CD14-positive monocyte (primary cell): ENCODE measurements around the gene SQSTM1. TPM values are rescaled to one million over a fixed set of nuclear protein-coding genes. Genes with fewer than 3 reads are reported as not detected.

Source experiments
- DNase-seq, 3 donors: peaks; one replicate each; pipeline ENCODE4 v3.0.0-alpha.2; 2011 to 2022
- H2AFZ ChIP-seq: 2 replicates; pipeline ENCODE4 v1.6.0; 2012; ENCODE audit warnings: mild to moderate bottlenecking, low read depth, low read length, inconsistent platforms; ENCODE audit not compliant: insufficient read depth, poor library complexity, severe bottlenecking
- H3K27ac ChIP-seq, 2 donors: 1 replicate in 1 of 2; 2 replicates in 1 of 2; pipeline ENCODE4 v1.5.1; 2012 to 2013; ENCODE audit warnings: low read length in 2 of 2, control low read depth in 1 of 2, inconsistent platforms in 1 of 2, low read depth in 1 of 2, mild to moderate bottlenecking in 1 of 2
- H3K27me3 ChIP-seq, 2 donors: one replicate each; pipeline versions ENCODE4 v1.6.0 to v1.6.1; 2011 to 2013; ENCODE audit warnings: low read length in 2 of 2; ENCODE audit not compliant: control insufficient read depth in 2 of 2, insufficient read depth in 2 of 2
- H3K36me3 ChIP-seq, 2 donors: replicated peaks in 1 of 2; 1 replicate in 1 of 2; 2 replicates in 1 of 2; pipeline versions ENCODE4 v1.5.1 to v1.6.1; 2012 to 2013; ENCODE audit warnings: low read length in 2 of 2, control low read depth in 1 of 2, inconsistent platforms in 1 of 2, mild to moderate bottlenecking in 1 of 2; ENCODE audit not compliant: insufficient read depth in 2 of 2, control insufficient read depth in 1 of 2
- H3K4me1 ChIP-seq, 2 donors: 1 replicate in 1 of 2; 2 replicates in 1 of 2; pipeline versions ENCODE4 v1.5.1 to v1.6.1; 2012 to 2013; ENCODE audit warnings: low read length in 2 of 2, control low read depth in 1 of 2, inconsistent platforms in 1 of 2, mild to moderate bottlenecking in 1 of 2, moderate library complexity in 1 of 2; ENCODE audit not compliant: insufficient read depth in 2 of 2, control insufficient read depth in 1 of 2
- H3K4me2 ChIP-seq: replicated peaks from 2 replicates; pipeline ENCODE3; 2012; ENCODE audit warnings: low read length, moderate library complexity, mild to moderate bottlenecking; ENCODE audit not compliant: poor library complexity, severe bottlenecking; ENCODE audit errors: extremely low read depth
- H3K4me3 ChIP-seq, 3 experiments: fragments of 200-600 bp in 1 of 3; sonication (generic) in 1 of 3; replicated peaks in 1 of 3; 1 replicate in 2 of 3; 2 replicates in 1 of 3; pipeline ENCODE4 v1.5.1; 2011 to 2013; ENCODE audit warnings: low read length in 3 of 3, mild to moderate bottlenecking in 3 of 3, control low read depth in 2 of 3, low read depth in 2 of 3, inconsistent platforms in 1 of 3, moderate library complexity in 1 of 3
- H3K79me2 ChIP-seq: 2 replicates; pipeline ENCODE4 v1.6.0; 2012; ENCODE audit warnings: mild to moderate bottlenecking, control low read depth, inconsistent platforms, low read length, moderate library complexity; ENCODE audit not compliant: insufficient read depth
- H3K9ac ChIP-seq: 2 replicates; pipeline ENCODE4 v1.6.0; 2017; ENCODE audit warnings: low read length, mild to moderate bottlenecking; ENCODE audit not compliant: insufficient read depth, poor library complexity, severe bottlenecking
- H3K9me3 ChIP-seq, 2 donors: replicated peaks in 1 of 2; 1 replicate in 1 of 2; 2 replicates in 1 of 2; pipeline versions ENCODE4 v1.5.1 to v1.6.1; 2012 to 2013; ENCODE audit warnings: low read length in 2 of 2, control low read depth in 1 of 2; ENCODE audit not compliant: control insufficient read depth in 1 of 2, insufficient read depth in 1 of 2
- H4K20me1 ChIP-seq: 2 replicates; pipeline ENCODE4 v1.6.0; 2012; ENCODE audit warnings: mild to moderate bottlenecking, low read length, control low read depth, moderate library complexity; ENCODE audit not compliant: insufficient read depth
- H3K27ac Mint-ChIP-seq, 7 donors: one replicate each; pipeline ENCODE4 v1.8.0; 2020; ENCODE audit warnings: mild to moderate bottlenecking in 7 of 7, mixed read lengths in 7 of 7, moderate library complexity in 6 of 7, inconsistent platforms in 2 of 7
- H3K27me3 Mint-ChIP-seq, 3 donors: one replicate each; pipeline ENCODE4 v1.8.0; 2021 to 2022; ENCODE audit warnings: low read depth in 3 of 3, mild to moderate bottlenecking in 3 of 3, mixed read lengths in 3 of 3, moderate library complexity in 3 of 3, inconsistent platforms in 1 of 3
- H3K36me3 Mint-ChIP-seq, 2 donors: one replicate each; pipeline ENCODE4 v1.8.0; 2020; ENCODE audit warnings: mixed read lengths in 2 of 2, inconsistent platforms in 1 of 2, mild to moderate bottlenecking in 1 of 2
- H3K4me1 Mint-ChIP-seq: one replicate; pipeline ENCODE4 v1.8.0; 2020; ENCODE audit warnings: mild to moderate bottlenecking, mixed read lengths
- H3K4me3 Mint-ChIP-seq, 2 donors: one replicate each; pipeline ENCODE4 v1.8.0; 2020; ENCODE audit warnings: mild to moderate bottlenecking in 2 of 2, mixed read lengths in 2 of 2, moderate library complexity in 1 of 2
- H3K9me3 Mint-ChIP-seq, 7 donors: one replicate each; pipeline ENCODE4 v1.8.0; 2020 to 2022; ENCODE audit warnings: mixed read lengths in 7 of 7, mild to moderate bottlenecking in 6 of 7, moderate library complexity in 6 of 7, inconsistent platforms in 2 of 7
- CTCF ChIP-seq: fragments of 200-600 bp; IDR thresholded peaks from one replicate; pipeline ENCODE4 v1.8.0; 2022; ENCODE audit warnings: antibody characterized with exemption, mild to moderate bottlenecking
- WGBS: methylation state at CpG from one replicate; pipeline ENCODE4 v1.1.5; 2013; ENCODE audit warnings: missing lambda C conversion rate; ENCODE audit not compliant: insufficient coverage; 5-methylcytosine and 5-hydroxymethylcytosine counted together
- intact Hi-C, 2 donors: fragments of 100-400 bp; cut with micrococcal nuclease; formaldehyde crosslinking; loops; one replicate each; pipeline versions ENCODE4 v1.15.0 to v1.15.1; 2023
- polyA plus RNA-seq, 3 donors: library from polyadenylated mRNA; depleted of rRNA in 1 of 3; unstranded in 2 of 3; stranded (reverse) in 1 of 3; fragments of 300-500 nt in 2 of 3; fragments of >200 nt in 1 of 3; fragmentation: Illumina TruSeq in 2 of 3; gene quantifications; 1 replicate in 2 of 3; 2 replicates in 1 of 3; pipeline ENCODE4 v1.2.3, GENCODE V29; 2012 to 2021

SQSTM1 gene
- polyA plus RNA-seq, 3 donors, result 182 to 312 (median 275) TPM

- no peak for DNase-seq
- H3K4me1 ChIP-seq, result peaks cover 44 to 53% of the 10 kb centered on the region in 2 donors
- no peak overlapping the region for H3K4me3 Mint-ChIP-seq
- H3K36me3 Mint-ChIP-seq, result peaks cover 44 to 45% of the 10 kb centered on the region in 2 donors
- no peaks in the 10 kb centered on the region for H3K27me3 ChIP-seq
- intact Hi-C loops, result loop anchor here (5.0 kb wide), 2 partner anchors 37 to 107 kb away; partner anchors contain the start of gene TBC1D9B (in 1 of the 2)
- WGBS, result 97% methylated on average over 13 of the region's 21 CpGs
- peaks cover 37% of the 10 kb centered on the region for H3K4me1 Mint-ChIP-seq
- H3K27me3 Mint-ChIP-seq, result peaks cover 0 to 2% (median 2%) of the 10 kb centered on the region in 3 donors
- no peak overlapping the region for H3K4me2 ChIP-seq
- no peak overlapping the region for H3K9ac ChIP-seq
- H3K4me3 ChIP-seq, result no peak overlapping the region
- H3K27ac ChIP-seq, result no peak overlapping the region
- no peak overlapping the region for H2AFZ ChIP-seq
- no peak overlapping the region for H3K27ac Mint-ChIP-seq
- no peaks in the 10 kb centered on the region for H3K9me3 ChIP-seq
- H3K36me3 ChIP-seq, result peaks cover 38 to 47% of the 10 kb centered on the region in 2 donors
- H4K20me1 ChIP-seq, result peaks cover 89% of the 10 kb centered on the region
- H3K79me2 ChIP-seq, result peaks cover 33% of the 10 kb centered on the region
- H3K9me3 Mint-ChIP-seq, result no peaks in the 10 kb centered on the region
- no peak for TF ChIP-seq CTCF
Measured at GRCh38 chr5:179800071-179800695, 20.5 kb upstream of the SQSTM1 start.

- no peak overlapping the region for H2AFZ ChIP-seq
- no peaks in the 10 kb centered on the region for H3K9me3 ChIP-seq
- H4K20me1 ChIP-seq, result peaks cover 89% of the 10 kb centered on the region
- DNase-seq, result no peak
- H3K4me1 ChIP-seq, result peaks cover 43 to 53% of the 10 kb centered on the region in 2 donors
- 78% methylated on average over 5 of the region's 12 CpGs for WGBS
- H3K9ac ChIP-seq, result no peak overlapping the region
- no peak for TF ChIP-seq CTCF
- peak overlapping the region in 1 of 2 donors; percentile 37 for H3K4me3 Mint-ChIP-seq
- H3K4me3 ChIP-seq, result no peak overlapping the region
- H3K27ac Mint-ChIP-seq, result no peak overlapping the region
- H3K4me2 ChIP-seq, result no peak overlapping the region
- H3K27ac ChIP-seq, result no peak overlapping the region
- no peaks in the 10 kb centered on the region for H3K27me3 ChIP-seq
- intact Hi-C loops, result loop anchor here (5.0 kb wide), 2 partner anchors 37 to 107 kb away; partner anchors contain the start of gene TBC1D9B (in 1 of the 2)
- H3K4me1 Mint-ChIP-seq, result peaks cover 40% of the 10 kb centered on the region
- H3K36me3 ChIP-seq, result peaks cover 38 to 47% of the 10 kb centered on the region in 2 donors
- peaks cover 44 to 45% of the 10 kb centered on the region in 2 donors for H3K36me3 Mint-ChIP-seq
- H3K9me3 Mint-ChIP-seq, result no peaks in the 10 kb centered on the region
- peaks cover 0 to 2% (median 2%) of the 10 kb centered on the region in 3 donors for H3K27me3 Mint-ChIP-seq
- H3K79me2 ChIP-seq, result peaks cover 39% of the 10 kb centered on the region
Measured at GRCh38 chr5:179800696-179801201, 20.0 kb upstream of the SQSTM1 start.
